K562 (cell line): ENCODE results near the gene RNF150. TPM values are rescaled to one million over a fixed set of nuclear protein-coding genes. Genes with fewer than 3 reads are reported as not detected.

Experiments
- ETV1 ChIP-seq: fragments of 450-650 bp; conservative IDR thresholded peaks from 2 replicates; pipeline ENCODE4 v1.6.1; 2016; ENCODE audit warnings: missing genetic modification characterization, control low read depth, low read depth, missing compliant biosample characterization
- HSF4 ChIP-seq: fragments of 250-450 bp; sonication (Bioruptor Pico); IDR thresholded peaks from 2 replicates; pipeline ENCODE4 v2.1.2; 2022; ENCODE audit warnings: mild to moderate bottlenecking, moderate library complexity, borderline replicate concordance
- MBD2 ChIP-seq: sonication (generic); IDR thresholded peaks from 2 replicates; pipeline ENCODE4 v1.6.1; 2016; ENCODE audit warnings: low read depth, borderline replicate concordance
- SNIP1 ChIP-seq: fragments of 450-650 bp; IDR thresholded peaks from 2 replicates; pipeline ENCODE4 v1.7.1; 2017; ENCODE audit warnings: low read depth, mild to moderate bottlenecking
- polyA plus RNA-seq, 8 experiments: library from polyadenylated mRNA; depleted of rRNA in 4 of 8; stranded (reverse) in 5 of 8; unstranded in 3 of 8; fragments of >200 nt; fragmentation: Nextera tagmentation in 2 of 8; fragmentation: Illumina TruSeq in 1 of 8; extraction: Ambion mirVana in 2 of 8; extraction: Trizol in 1 of 8; gene quantifications; 2 replicates each; pipeline versions ENCODE4 v1.2.1 to v1.2.3, GENCODE V29; 2011 to 2014; ENCODE audit warnings: inconsistent platforms in 1 of 8, missing spikeins in 1 of 8
- total RNA-seq, 7 experiments: library from RNA; depleted of rRNA in 6 of 7; stranded (reverse); fragments of >200 nt in 6 of 7; fragmentation: Illumina TruSeq in 2 of 7; extraction: Trizol in 2 of 7; gene quantifications; 2 replicates each; pipeline versions ENCODE4 v1.2.1 to v1.2.3, GENCODE V29; 2011 to 2021; ENCODE audit warnings: low replicate concordance in 1 of 7
- TF ChIP-seq, protein P1 (sequence below): fragments of 450-650 bp; IDR thresholded peaks from 2 replicates; pipeline ENCODE4 v1.6.1; 2017; ENCODE audit warnings: antibody characterized with exemption
- TF ChIP-seq, protein P2 (sequence below), 3 experiments: IDR thresholded peaks in 2 of 3; conservative IDR thresholded peaks in 1 of 3; 2 replicates each; pipeline ENCODE4 v1.5.1; 2011 to 2012; ENCODE audit warnings: low read length in 3 of 3, mild to moderate bottlenecking in 3 of 3, control low read depth in 2 of 3, improper control_type of control experiment in 1 of 3, inconsistent platforms in 1 of 3, low read depth in 1 of 3, mixed read lengths in 1 of 3, moderate library complexity in 1 of 3; ENCODE audit not compliant: insufficient read depth in 2 of 3
- TF ChIP-seq, protein P3 (sequence below): fragments of 250-450 bp; sonication (Bioruptor Pico); IDR thresholded peaks from 2 replicates; pipeline ENCODE4 v1.5.0; 2020; ENCODE audit warnings: mild to moderate bottlenecking, borderline replicate concordance

Gene RNF150
- total and polyA plus RNA-seq, 9 of the 15 experiments (the other 6 are each of a cell fraction or from before 2014, with no cell fraction given), result 0.09 TPM; not detected in 8

DNA sequence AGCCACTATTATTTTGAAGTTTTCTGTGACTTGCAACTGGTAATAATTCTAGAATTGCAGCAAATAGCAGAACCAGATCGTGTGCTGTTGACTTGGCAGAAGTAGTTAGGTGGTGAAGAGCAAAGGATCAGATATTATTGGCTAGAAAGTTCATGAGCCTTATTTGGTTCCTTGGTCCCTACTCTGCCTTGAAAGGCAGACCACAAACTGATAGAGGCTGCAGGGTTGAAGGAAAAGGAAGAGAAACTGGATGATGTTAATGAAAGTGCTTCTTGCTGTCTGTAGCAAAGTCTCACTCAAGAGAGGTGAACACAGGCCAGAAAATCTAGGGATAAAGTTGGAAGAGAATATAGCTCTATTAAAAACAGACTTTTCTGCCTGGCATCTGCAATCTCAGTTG lies 41.2 kb upstream of the RNF150 start (continued):
- TF ChIP-seq, protein P1, sequence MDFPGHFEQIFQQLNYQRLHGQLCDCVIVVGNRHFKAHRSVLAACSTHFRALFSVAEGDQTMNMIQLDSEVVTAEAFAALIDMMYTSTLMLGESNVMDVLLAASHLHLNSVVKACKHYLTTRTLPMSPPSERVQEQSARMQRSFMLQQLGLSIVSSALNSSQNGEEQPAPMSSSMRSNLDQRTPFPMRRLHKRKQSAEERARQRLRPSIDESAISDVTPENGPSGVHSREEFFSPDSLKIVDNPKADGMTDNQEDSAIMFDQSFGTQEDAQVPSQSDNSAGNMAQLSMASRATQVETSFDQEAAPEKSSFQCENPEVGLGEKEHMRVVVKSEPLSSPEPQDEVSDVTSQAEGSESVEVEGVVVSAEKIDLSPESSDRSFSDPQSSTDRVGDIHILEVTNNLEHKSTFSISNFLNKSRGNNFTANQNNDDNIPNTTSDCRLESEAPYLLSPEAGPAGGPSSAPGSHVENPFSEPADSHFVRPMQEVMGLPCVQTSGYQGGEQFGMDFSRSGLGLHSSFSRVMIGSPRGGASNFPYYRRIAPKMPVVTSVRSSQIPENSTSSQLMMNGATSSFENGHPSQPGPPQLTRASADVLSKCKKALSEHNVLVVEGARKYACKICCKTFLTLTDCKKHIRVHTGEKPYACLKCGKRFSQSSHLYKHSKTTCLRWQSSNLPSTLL, result no peak
- TF ChIP-seq SNIP1, result no peak
- no peak for TF ChIP-seq HSF4
- TF ChIP-seq, protein P2, sequence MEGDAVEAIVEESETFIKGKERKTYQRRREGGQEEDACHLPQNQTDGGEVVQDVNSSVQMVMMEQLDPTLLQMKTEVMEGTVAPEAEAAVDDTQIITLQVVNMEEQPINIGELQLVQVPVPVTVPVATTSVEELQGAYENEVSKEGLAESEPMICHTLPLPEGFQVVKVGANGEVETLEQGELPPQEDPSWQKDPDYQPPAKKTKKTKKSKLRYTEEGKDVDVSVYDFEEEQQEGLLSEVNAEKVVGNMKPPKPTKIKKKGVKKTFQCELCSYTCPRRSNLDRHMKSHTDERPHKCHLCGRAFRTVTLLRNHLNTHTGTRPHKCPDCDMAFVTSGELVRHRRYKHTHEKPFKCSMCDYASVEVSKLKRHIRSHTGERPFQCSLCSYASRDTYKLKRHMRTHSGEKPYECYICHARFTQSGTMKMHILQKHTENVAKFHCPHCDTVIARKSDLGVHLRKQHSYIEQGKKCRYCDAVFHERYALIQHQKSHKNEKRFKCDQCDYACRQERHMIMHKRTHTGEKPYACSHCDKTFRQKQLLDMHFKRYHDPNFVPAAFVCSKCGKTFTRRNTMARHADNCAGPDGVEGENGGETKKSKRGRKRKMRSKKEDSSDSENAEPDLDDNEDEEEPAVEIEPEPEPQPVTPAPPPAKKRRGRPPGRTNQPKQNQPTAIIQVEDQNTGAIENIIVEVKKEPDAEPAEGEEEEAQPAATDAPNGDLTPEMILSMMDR (IDR thresholded peaks at IDR 0.05 in 2 of 3, conservative IDR thresholded peaks at IDR 0.05 in 1 of 3; ENCODE audit: insufficient read depth in 2 of 3, low read depth in 1 of 3, low read length in 3 of 3), result no peak
- no peak for TF ChIP-seq MBD2
- TF ChIP-seq ETV1, result no peak
- TF ChIP-seq, protein P3, sequence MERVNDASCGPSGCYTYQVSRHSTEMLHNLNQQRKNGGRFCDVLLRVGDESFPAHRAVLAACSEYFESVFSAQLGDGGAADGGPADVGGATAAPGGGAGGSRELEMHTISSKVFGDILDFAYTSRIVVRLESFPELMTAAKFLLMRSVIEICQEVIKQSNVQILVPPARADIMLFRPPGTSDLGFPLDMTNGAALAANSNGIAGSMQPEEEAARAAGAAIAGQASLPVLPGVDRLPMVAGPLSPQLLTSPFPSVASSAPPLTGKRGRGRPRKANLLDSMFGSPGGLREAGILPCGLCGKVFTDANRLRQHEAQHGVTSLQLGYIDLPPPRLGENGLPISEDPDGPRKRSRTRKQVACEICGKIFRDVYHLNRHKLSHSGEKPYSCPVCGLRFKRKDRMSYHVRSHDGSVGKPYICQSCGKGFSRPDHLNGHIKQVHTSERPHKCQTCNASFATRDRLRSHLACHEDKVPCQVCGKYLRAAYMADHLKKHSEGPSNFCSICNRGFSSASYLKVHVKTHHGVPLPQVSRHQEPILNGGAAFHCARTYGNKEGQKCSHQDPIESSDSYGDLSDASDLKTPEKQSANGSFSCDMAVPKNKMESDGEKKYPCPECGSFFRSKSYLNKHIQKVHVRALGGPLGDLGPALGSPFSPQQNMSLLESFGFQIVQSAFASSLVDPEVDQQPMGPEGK (CRISPR knock-in tag), result no peak
